Activated naive CD4-positive, alpha-beta T cell (primary cell): Measurements from ENCODE around the gene CAPN14.

Experiments used
- DNase-seq, 4 experiments: peaks; one replicate each; lab custom pipeline; 2025; lab: John Stamatoyannopoulos, UW

Gene CAPN14

GRCh38 chr2:31241625-31242270 is 24.4 kb upstream of the CAPN14 start:
- DNase-seq, result no peak

GRCh38 chr2:31240381-31241365 is 23.4 kb upstream of the CAPN14 start:
- DNase-seq, result no peak

- no peak for DNase-seq
Measured at GRCh38 chr2:31239593-31240177, 22.4 kb upstream of the CAPN14 start.

GRCh38 chr2:31238906-31239592 is 21.7 kb upstream of the CAPN14 start:
- no peak for DNase-seq

- DNase-seq, result no peak
Measured at GRCh38 chr2:31238126-31238905, 21.0 kb upstream of the CAPN14 start.

- DNase-seq, result no peak
Measured at GRCh38 chr2:31237348-31238017, 20.2 kb upstream of the CAPN14 start.

GRCh38 chr2:31236433-31237205 is 19.3 kb upstream of the CAPN14 start:
- no peak for DNase-seq

GRCh38 chr2:31235504-31235902 is 18.2 kb upstream of the CAPN14 start:
- no peak for DNase-seq

GRCh38 chr2:31234683-31235503 is 17.6 kb upstream of the CAPN14 start:
- DNase-seq, result no peak

GRCh38 chr2:31233741-31234682 is 16.7 kb upstream of the CAPN14 start, which contains the start of gene EHD3:
TSS of gene EHD3 (plus strand) at chr2:31234152. CDS start at chr2:31234622, 470 bp downstream.
- DNase-seq, result peak; percentile 31 to 68 (median 48)

- no peak for DNase-seq
Measured at GRCh38 chr2:31233231-31233630, 15.9 kb upstream of the CAPN14 start.

- no peak for DNase-seq
Measured at GRCh38 chr2:31232586-31232985, 15.3 kb upstream of the CAPN14 start.

GRCh38 chr2:31231571-31232302 is 14.4 kb upstream of the CAPN14 start:
- no peak for DNase-seq

GRCh38 chr2:31230751-31231150 is 13.4 kb upstream of the CAPN14 start:
- DNase-seq, result no peak

- no peak for DNase-seq
Measured at GRCh38 chr2:31228717-31229116, 11.4 kb upstream of the CAPN14 start.

- DNase-seq, result no peak
Measured at GRCh38 chr2:31227711-31228125, 10.4 kb upstream of the CAPN14 start.

GRCh38 chr2:31227110-31227509 is 9.8 kb upstream of the CAPN14 start:
- no peak for DNase-seq
